ENCODE data around the gene PLEK2.

Gene PLEK2

DNA sequence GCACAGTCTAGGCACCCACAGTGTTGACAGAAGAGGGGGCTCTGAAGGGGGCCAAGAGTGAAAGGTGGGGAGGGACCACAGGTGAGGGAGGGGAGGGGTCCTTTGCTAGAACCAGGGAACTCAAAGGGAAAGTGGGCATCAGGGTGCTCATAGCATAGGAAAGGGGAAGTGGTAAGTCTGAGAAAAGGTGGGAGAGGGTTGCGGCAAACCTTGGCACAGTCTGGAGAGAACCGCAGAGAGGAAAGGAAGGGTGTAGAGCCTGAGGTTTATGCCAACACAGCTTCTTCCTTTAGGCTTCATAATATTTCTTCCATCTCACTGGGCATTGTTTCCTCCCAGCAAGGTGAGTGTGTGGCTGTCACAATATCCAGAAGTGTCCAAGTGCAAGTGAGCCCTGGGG is 11.5 kb upstream of the PLEK2 start:
- no peak overlapping the region for H3K4me3 ChIP-seq (replicated peaks in 1 of 2; ENCODE audit: low read depth in 2 of 2, low read length in 2 of 2)
- DNase-seq (ENCODE audit: low read depth in 2 of 2): no peak
- TF ChIP-seq, protein P1, sequence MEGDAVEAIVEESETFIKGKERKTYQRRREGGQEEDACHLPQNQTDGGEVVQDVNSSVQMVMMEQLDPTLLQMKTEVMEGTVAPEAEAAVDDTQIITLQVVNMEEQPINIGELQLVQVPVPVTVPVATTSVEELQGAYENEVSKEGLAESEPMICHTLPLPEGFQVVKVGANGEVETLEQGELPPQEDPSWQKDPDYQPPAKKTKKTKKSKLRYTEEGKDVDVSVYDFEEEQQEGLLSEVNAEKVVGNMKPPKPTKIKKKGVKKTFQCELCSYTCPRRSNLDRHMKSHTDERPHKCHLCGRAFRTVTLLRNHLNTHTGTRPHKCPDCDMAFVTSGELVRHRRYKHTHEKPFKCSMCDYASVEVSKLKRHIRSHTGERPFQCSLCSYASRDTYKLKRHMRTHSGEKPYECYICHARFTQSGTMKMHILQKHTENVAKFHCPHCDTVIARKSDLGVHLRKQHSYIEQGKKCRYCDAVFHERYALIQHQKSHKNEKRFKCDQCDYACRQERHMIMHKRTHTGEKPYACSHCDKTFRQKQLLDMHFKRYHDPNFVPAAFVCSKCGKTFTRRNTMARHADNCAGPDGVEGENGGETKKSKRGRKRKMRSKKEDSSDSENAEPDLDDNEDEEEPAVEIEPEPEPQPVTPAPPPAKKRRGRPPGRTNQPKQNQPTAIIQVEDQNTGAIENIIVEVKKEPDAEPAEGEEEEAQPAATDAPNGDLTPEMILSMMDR (IDR thresholded peaks at IDR 0.05; ENCODE audit: low read depth, low read length): no peak

DNA sequence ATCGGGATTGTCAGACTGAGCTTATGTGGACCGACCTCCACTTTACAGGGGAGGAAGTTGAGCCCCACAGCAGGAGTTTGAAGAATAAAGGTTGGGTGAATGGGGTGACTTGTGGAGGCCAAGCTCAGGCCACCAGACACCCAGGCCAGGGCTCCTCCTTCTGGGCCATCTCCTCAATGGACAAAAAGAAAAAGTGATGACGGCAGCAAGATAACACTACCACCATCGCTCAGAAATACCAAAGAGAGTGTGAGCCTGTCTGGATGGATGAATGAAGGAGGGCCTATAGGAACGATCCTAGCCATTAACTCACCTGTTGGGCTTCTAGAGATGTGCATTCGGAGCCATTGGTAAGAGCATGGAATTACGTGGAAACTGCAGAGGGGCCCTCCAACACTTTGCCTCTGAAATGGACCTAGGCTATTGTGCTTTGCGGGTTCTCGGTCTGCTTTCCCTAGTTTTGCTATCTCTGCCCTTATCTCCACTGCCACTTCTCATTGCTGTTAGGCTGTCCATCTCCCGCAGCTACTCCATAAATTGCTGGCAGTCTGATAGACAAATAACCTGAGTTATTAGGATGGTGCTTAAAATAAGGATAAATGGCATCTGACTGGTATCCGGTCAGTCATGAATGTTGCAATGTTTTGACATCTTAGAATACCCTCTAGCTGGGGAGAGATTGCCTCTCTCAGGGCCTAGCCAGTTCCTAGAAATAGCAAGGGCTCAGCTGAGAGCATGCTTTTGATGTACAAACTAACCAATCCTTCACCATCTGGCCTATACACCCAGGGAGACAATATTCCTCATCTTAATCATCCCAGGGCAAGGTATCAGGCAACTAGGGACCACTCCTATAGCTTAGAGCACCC is 9.6 kb upstream of the PLEK2 start:
- TF ChIP-seq, protein P1 (IDR thresholded peaks at IDR 0.05; ENCODE audit: low read depth, low read length): no peak
- no peak overlapping the region for H3K4me3 ChIP-seq (replicated peaks in 1 of 2; ENCODE audit: low read depth in 2 of 2, low read length in 2 of 2)
- no peak for DNase-seq (ENCODE audit: low read depth in 2 of 2)

DNA sequence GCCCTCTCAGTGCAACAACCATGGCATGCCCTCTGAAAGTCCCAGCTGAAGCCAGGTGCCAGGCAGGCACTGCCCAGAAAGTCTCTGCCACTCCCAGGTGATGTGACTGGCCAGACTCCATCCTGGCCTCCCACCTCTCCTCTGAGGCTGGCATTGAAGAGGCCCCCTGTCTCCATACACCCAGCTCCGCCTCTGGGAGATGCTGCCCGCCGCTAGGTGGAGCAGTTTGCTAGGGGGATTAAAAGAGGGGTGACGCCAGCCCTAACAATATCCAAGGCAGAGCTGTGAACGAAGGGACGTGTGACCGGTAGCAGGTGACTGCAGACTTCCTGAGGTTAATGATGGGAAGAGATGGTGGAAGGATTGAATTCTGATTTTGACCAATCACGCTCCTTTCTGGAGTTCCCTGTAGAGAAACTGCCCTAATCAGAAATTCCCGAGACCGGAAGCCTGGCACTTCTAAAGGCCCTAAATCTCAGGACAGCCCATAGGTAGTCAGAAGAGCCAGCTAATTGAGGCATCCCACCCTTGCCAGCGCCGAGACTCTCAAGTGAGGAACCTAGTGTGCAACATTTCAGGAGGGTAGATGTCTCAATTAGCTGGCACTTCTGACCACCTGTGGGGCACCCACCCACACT is 8.3 kb upstream of the PLEK2 start:
- TF ChIP-seq, protein P1 (IDR thresholded peaks at IDR 0.05; ENCODE audit: low read depth, low read length): peak; percentile 60
- DNase-seq (ENCODE audit: low read depth in 2 of 2): no peak
- H3K4me3 ChIP-seq (replicated peaks in 1 of 2; ENCODE audit: low read depth in 2 of 2, low read length in 2 of 2): no peak overlapping the region

DNA sequence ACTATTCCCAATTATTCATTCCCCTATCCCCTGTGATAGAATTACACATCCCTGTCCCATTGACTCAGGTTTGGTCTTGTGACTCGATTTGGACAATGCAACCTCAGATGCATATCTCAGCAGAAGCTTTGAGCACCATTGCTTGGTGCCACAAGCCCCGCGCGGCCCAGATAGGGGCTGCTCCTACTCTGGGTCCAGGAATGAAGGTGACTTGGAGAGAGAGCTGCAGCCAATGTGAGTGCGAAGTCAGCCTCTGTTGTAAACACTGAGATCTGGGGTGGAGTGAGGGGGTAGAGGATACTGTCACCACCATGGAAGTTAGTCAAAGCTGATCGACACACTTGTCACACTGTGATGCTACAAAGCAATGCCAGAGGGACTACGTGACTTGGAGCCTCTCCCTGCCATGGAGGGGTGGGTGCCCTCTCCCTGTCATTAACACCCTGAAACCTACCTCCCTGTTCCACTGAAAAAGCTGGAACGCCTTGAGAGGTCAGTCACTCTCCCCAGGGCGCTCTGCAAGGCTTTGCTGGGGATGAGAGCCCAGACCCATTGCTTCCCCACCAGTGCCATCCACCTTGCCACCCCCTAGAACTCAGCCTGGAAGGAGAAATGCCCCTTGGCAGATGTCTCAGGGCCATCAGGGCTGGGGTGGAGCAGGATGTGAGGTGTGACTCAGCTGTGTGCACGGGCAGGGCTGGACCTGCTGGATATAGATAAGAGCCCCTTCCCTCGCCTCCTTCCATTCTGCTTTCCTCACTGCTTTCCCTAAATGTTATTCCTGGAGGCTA is 6.6 kb upstream of the PLEK2 start:
- peak in 1 of 2 donors; percentile 15 for DNase-seq (ENCODE audit: low read depth in 2 of 2)
- TF ChIP-seq, protein P1 (IDR thresholded peaks at IDR 0.05; ENCODE audit: low read depth, low read length): no peak

DNA sequence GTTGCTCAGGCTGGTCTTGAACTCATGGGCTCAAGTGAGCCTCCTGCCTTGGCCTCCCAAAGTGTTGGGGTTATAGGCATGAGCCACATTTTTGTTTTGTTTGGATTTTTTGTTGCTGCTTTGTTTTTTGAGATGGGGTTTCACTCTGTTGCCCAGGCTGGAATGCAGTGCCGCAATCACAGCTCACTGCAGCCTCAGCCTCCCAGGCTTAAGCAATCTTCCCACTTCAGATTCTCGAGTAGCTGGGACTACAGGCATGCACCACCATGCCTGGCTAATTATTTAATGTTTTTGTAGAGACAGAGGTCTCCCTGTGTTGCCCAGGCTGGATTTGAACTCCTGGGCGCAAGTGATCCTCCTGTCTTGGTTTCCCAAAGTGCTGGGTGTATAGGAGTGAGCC is 5.7 kb upstream of the PLEK2 start:
- TF ChIP-seq, protein P1 (IDR thresholded peaks at IDR 0.05; ENCODE audit: low read depth, low read length): no peak
- peak; percentile 23 to 35 for DNase-seq (ENCODE audit: low read depth in 2 of 2)

More for the DNA sequence above, 6.6 kb upstream of the PLEK2 start:
- H3K4me3 ChIP-seq (replicated peaks in 1 of 2; ENCODE audit: low read depth in 2 of 2, low read length in 2 of 2): no peak overlapping the region

DNA sequence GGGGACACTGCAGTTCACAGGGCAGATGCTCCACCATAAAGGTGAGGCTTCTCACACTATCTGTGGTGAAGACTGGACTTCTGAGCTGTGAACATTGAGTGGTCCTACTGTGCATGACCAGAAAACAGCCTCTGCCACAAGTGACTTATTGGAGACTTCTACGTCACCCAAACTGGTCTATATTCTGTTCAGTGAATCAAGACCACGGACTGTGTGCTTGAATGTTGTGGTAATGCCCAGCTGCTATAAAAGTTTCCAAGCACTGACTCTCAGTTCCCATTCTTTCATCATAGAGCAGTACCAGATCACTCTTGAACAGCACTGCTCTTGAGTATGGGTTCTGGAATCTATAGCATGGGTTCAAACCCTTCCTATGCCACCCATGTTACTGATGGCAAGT is 4.8 kb upstream of the PLEK2 start:
- H3K4me3 ChIP-seq (replicated peaks in 1 of 2; ENCODE audit: low read depth in 2 of 2, low read length in 2 of 2): no peak overlapping the region
- TF ChIP-seq, protein P1 (IDR thresholded peaks at IDR 0.05; ENCODE audit: low read depth, low read length): no peak
- no peak for DNase-seq (ENCODE audit: low read depth in 2 of 2)

More for the DNA sequence above, 5.7 kb upstream of the PLEK2 start:
- no peak overlapping the region for H3K4me3 ChIP-seq (replicated peaks in 1 of 2; ENCODE audit: low read depth in 2 of 2, low read length in 2 of 2)

All from cardiac fibroblast (primary cell).